ENCODE results near the gene INKA1. TPM values are rescaled to one million over a fixed set of nuclear protein-coding genes. Genes with fewer than 3 reads are reported as not detected.

INKA1 gene
- total and polyA plus RNA-seq, 2 donors (not counting 1 experiment from before 2014, with no cell fraction given): 6.5 to 7.3 TPM

DNA sequence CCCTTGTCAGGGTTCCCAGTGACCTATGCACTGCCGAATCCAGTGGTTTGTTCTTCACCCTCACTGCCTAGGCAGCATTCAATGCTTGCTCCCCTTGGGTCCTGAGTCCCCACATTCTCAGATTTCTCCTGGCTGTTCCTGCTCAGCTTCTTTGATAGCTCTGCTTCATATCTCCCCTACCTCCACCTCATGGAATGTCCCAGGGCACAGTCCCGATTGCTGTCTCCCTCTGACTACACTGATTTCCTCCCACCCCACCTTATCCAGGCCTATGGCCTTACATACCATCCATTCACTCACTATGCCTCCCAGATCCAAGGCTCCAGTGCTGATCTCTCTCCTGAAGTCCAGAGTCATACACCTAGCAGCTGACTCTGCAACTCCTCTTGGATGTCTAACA lies 1.9 kb upstream of the INKA1 start:
- no peak overlapping the region for H3K4me3 ChIP-seq (replicated peaks in 1 of 4; ENCODE audit: control extremely low read depth in 1 of 4, insufficient read depth in 1 of 4, low read depth in 3 of 4, low read length in 4 of 4)
- no peak for DNase-seq (ENCODE audit: low read depth in 2 of 2)
- H3K27ac ChIP-seq (ENCODE audit: insufficient read depth, low read length): no peak overlapping the region
- no peaks in the 10 kb centered on the region for H3K79me2 ChIP-seq (ENCODE audit: control insufficient read depth, insufficient read depth, low read length)
- no peaks in the 10 kb centered on the region for H3K9me3 ChIP-seq (ENCODE audit: control insufficient read depth, insufficient read depth, low read depth, low read length)
- TF ChIP-seq, protein P1, sequence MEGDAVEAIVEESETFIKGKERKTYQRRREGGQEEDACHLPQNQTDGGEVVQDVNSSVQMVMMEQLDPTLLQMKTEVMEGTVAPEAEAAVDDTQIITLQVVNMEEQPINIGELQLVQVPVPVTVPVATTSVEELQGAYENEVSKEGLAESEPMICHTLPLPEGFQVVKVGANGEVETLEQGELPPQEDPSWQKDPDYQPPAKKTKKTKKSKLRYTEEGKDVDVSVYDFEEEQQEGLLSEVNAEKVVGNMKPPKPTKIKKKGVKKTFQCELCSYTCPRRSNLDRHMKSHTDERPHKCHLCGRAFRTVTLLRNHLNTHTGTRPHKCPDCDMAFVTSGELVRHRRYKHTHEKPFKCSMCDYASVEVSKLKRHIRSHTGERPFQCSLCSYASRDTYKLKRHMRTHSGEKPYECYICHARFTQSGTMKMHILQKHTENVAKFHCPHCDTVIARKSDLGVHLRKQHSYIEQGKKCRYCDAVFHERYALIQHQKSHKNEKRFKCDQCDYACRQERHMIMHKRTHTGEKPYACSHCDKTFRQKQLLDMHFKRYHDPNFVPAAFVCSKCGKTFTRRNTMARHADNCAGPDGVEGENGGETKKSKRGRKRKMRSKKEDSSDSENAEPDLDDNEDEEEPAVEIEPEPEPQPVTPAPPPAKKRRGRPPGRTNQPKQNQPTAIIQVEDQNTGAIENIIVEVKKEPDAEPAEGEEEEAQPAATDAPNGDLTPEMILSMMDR (conservative IDR thresholded peaks at IDR 0.05 in 1 of 2, IDR thresholded peaks at IDR 0.05 in 1 of 2; ENCODE audit: low read depth in 1 of 2, low read length in 2 of 2): no peak
- no peak for TF ChIP-seq EZH2 (IDR thresholded peaks at IDR 0.05; ENCODE audit: low read length, missing control alignments)
- H3K4me1 ChIP-seq (ENCODE audit: control insufficient read depth, extremely low read depth, insufficient read depth, low read length): peaks cover 26% of the 10 kb centered on the region
- no peaks in the 10 kb centered on the region for H3K27me3 ChIP-seq (ENCODE audit: control insufficient read depth, insufficient read depth, low read length)
- H2AFZ ChIP-seq (ENCODE audit: low read length): no peak overlapping the region
- no peak overlapping the region for H3K4me2 ChIP-seq (ENCODE audit: extremely low read depth, insufficient read depth, low read length)
- H4K20me1 ChIP-seq (ENCODE audit: control insufficient read depth, extremely low read depth, insufficient read depth, low read length): no peaks in the 10 kb centered on the region
- H3K36me3 ChIP-seq (ENCODE audit: control insufficient read depth, insufficient read depth, low read length): no peaks in the 10 kb centered on the region
- no peak overlapping the region for H3K9ac ChIP-seq (ENCODE audit: insufficient read depth, low read length)

DNA sequence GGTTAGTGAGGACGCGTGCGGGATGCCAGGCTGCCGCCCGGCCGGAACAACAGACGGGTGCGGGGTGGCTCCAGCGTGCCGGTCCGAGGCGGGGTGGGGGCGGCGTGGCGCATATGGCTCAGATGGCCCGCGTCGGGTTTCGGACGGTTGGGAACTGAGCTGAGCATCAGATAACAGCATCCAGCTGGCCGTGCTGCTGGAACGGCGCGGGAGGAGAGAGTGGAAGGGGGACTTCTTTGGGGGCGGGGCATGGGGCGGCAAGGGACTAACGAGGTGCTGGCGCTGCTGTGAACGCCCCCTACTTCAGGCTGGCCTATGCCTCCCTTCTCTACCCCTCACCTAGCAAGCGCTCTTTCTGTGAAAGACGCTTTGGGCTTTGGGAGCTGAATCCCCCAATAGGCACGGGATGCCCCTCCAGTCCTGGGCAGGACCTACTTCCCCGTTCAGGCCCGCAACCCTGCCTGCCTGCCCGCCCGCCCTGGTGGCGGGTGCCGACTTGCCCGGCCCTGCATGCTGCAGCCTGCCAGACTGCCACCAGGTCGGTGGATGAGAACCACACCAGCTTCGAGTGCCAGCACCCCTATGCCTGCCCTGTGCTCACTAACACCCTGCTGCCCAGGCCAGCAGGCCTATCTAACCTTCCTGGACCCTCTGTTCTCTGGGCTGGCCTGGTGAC lies 542 bp downstream of the INKA1 start:
- no peaks in the 10 kb centered on the region for H3K27me3 ChIP-seq (ENCODE audit: control insufficient read depth, insufficient read depth, low read length)
- no peaks in the 10 kb centered on the region for H3K9me3 ChIP-seq (ENCODE audit: control insufficient read depth, insufficient read depth, low read depth, low read length)
- no peaks in the 10 kb centered on the region for H3K79me2 ChIP-seq (ENCODE audit: control insufficient read depth, insufficient read depth, low read length)
- peak overlapping the region; percentile 75 for H3K27ac ChIP-seq (ENCODE audit: insufficient read depth, low read length)
- H2AFZ ChIP-seq (ENCODE audit: low read length): peak overlapping the region; percentile 71
- H3K36me3 ChIP-seq (ENCODE audit: control insufficient read depth, insufficient read depth, low read length): no peaks in the 10 kb centered on the region
- H3K4me1 ChIP-seq (ENCODE audit: control insufficient read depth, extremely low read depth, insufficient read depth, low read length): peaks cover 32% of the 10 kb centered on the region
- H3K9ac ChIP-seq (ENCODE audit: insufficient read depth, low read length): peak overlapping the region; percentile 81
- peak in 1 of 2 donors; percentile 47 for DNase-seq (ENCODE audit: low read depth in 2 of 2)
- H4K20me1 ChIP-seq (ENCODE audit: control insufficient read depth, extremely low read depth, insufficient read depth, low read length): no peaks in the 10 kb centered on the region
- H3K4me2 ChIP-seq (ENCODE audit: extremely low read depth, insufficient read depth, low read length): peak overlapping the region; percentile 93
- TF ChIP-seq, protein P1 (conservative IDR thresholded peaks at IDR 0.05 in 1 of 2, IDR thresholded peaks at IDR 0.05 in 1 of 2; ENCODE audit: low read depth in 1 of 2, low read length in 2 of 2): no peak
- TF ChIP-seq EZH2 (IDR thresholded peaks at IDR 0.05; ENCODE audit: low read length, missing control alignments): no peak
- peak overlapping the region; percentile 54 to 87 (median 74) for H3K4me3 ChIP-seq (replicated peaks in 1 of 4; ENCODE audit: control extremely low read depth in 1 of 4, insufficient read depth in 1 of 4, low read depth in 3 of 4, low read length in 4 of 4)

- TF ChIP-seq, protein P1 (conservative IDR thresholded peaks at IDR 0.05 in 1 of 2, IDR thresholded peaks at IDR 0.05 in 1 of 2; ENCODE audit: low read depth in 1 of 2, low read length in 2 of 2): no peak
- no peak for TF ChIP-seq EZH2 (IDR thresholded peaks at IDR 0.05; ENCODE audit: low read length, missing control alignments)
- H4K20me1 ChIP-seq (ENCODE audit: control insufficient read depth, extremely low read depth, insufficient read depth, low read length): no peaks in the 10 kb centered on the region
- H3K9ac ChIP-seq (ENCODE audit: insufficient read depth, low read length): no peak overlapping the region
- H3K27ac ChIP-seq (ENCODE audit: insufficient read depth, low read length): peak overlapping the region; percentile 34
- no peak for DNase-seq (ENCODE audit: low read depth in 2 of 2)
- H3K4me2 ChIP-seq (ENCODE audit: extremely low read depth, insufficient read depth, low read length): peak overlapping the region; percentile 93
- no peaks in the 10 kb centered on the region for H3K9me3 ChIP-seq (ENCODE audit: control insufficient read depth, insufficient read depth, low read depth, low read length)
- no peaks in the 10 kb centered on the region for H3K79me2 ChIP-seq (ENCODE audit: control insufficient read depth, insufficient read depth, low read length)
- H2AFZ ChIP-seq (ENCODE audit: low read length): no peak overlapping the region
- peak overlapping the region; percentile 54 to 87 (median 74) for H3K4me3 ChIP-seq (replicated peaks in 1 of 4; ENCODE audit: control extremely low read depth in 1 of 4, insufficient read depth in 1 of 4, low read depth in 3 of 4, low read length in 4 of 4)
- H3K36me3 ChIP-seq (ENCODE audit: control insufficient read depth, insufficient read depth, low read length): no peaks in the 10 kb centered on the region
- H3K4me1 ChIP-seq (ENCODE audit: control insufficient read depth, extremely low read depth, insufficient read depth, low read length): peaks cover 29% of the 10 kb centered on the region
- no peaks in the 10 kb centered on the region for H3K27me3 ChIP-seq (ENCODE audit: control insufficient read depth, insufficient read depth, low read length)
These were observed 1.3 kb downstream of the INKA1 start for GRCh38 chr3:49804141-49805041.

Data from fibroblast of lung (primary cell).